PC-9 (cell line): ENCODE measurements around the gene GLB1L2.

Source experiments
- EZH2 ChIP-seq: fragments of 200-600 bp; sonication (generic); IDR thresholded peaks from 2 replicates; pipeline ENCODE4 v1.8.0; 2017; ENCODE audit warnings: antibody characterized with exemption, low read depth
- TF ChIP-seq, protein P1 (sequence below): fragments of 200-600 bp; sonication (generic); conservative IDR thresholded peaks from 2 replicates; pipeline ENCODE4 v1.6.1; 2017; ENCODE audit warnings: mixed run types, antibody characterized with exemption, mild to moderate bottlenecking, moderate library complexity

DNA sequence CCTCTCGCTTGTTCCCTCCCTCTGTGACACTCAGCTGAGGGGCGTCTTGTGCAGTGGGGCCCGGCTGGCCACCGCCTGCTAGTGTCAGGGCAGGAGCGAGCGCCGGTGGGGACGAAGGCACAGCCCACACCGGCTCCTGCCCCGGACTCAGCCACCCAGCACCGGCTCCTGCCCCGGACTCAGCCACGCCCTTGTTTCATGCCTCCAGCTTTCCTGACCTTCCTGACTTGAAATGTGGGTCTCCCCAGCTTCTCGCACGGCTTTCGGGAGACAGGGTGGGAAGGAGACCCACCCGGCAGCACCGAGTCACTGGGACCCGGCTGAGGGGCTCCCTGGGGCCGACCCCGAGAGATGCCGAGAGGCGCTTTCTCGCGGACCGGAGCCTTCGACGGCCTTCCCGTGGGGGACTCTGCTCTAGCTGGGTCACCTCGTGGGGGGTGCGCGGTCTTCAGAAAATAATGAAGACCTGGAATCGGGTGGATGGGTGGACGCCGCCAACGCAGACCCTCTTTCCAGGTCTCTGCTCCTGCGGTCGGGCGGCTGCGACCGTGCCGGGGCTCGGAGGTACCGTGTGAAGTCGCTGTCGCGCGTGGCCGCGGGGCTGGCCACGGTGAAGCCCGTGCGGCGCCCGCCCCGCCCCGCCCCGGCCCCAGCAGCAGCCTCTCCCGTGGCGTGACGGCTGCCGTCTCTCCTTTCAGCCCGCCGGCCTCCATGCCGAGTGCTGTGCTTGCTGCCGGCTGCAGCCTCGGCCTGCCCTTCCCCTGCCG lies 10.2 kb downstream of the GLB1L2 start:
- TF ChIP-seq, protein P1, sequence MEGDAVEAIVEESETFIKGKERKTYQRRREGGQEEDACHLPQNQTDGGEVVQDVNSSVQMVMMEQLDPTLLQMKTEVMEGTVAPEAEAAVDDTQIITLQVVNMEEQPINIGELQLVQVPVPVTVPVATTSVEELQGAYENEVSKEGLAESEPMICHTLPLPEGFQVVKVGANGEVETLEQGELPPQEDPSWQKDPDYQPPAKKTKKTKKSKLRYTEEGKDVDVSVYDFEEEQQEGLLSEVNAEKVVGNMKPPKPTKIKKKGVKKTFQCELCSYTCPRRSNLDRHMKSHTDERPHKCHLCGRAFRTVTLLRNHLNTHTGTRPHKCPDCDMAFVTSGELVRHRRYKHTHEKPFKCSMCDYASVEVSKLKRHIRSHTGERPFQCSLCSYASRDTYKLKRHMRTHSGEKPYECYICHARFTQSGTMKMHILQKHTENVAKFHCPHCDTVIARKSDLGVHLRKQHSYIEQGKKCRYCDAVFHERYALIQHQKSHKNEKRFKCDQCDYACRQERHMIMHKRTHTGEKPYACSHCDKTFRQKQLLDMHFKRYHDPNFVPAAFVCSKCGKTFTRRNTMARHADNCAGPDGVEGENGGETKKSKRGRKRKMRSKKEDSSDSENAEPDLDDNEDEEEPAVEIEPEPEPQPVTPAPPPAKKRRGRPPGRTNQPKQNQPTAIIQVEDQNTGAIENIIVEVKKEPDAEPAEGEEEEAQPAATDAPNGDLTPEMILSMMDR: no peak
- no peak for TF ChIP-seq EZH2
